Endometrial microvascular endothelial cells (primary cell): ENCODE data around the gene GABBR2. TPM values are rescaled to one million over a fixed set of nuclear protein-coding genes. Genes with fewer than 3 reads are reported as not detected.
"Not testable (repeated sequence)": the region's sequence is repeated elsewhere in the genome, so short reads cannot be mapped to it uniquely, and the experiment has no call there.

ENCODE experiments used
- in situ Hi-C: cut with HindIII; loops from 2 replicates; pipeline ENCODE4 v1.10.0; 2017; ENCODE audit warnings: low sequenced_read_pairs, low pct_unique_long_range_greater_than_20kb; ENCODE audit errors: inconsistent ontology term
- total RNA-seq: library from RNA; depleted of rRNA; stranded (reverse); fragments of >200 nt; gene quantifications from one replicate; pipeline ENCODE4 v1.2.3, GENCODE V29; 2015; ENCODE audit errors: inconsistent ontology term

GABBR2 gene
- total RNA-seq, 1 donor from 2014 or later, result 17.3 TPM

DNA sequence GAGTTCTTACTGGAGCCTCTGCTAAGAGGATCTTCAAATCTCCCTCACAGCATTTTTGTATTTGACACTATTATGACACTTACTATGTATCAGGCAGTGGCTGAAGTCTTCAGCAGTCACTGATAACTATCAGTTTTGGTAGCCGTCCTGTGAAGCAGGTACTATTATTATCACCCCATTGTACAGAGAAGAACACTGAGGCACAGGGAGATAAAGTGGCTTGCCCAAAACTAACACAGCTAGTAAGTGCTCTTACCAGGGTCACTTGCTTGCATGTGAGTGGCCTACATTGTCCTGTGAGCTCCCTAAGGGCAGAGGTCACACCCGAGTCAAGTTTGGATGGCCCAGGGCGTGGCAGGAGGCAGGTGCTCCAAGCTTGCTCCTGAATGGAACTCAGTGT, 16.8 kb downstream of the GABBR2 start:
- in situ Hi-C loops, result no loop called here

- in situ Hi-C loops, result no loop called here
Observed at GRCh38 chr9:98690686-98691085, 18.0 kb downstream of the GABBR2 start.

GRCh38 chr9:98688710-98689495, 19.8 kb downstream of the GABBR2 start:
- in situ Hi-C loops, result no loop called here

DNA sequence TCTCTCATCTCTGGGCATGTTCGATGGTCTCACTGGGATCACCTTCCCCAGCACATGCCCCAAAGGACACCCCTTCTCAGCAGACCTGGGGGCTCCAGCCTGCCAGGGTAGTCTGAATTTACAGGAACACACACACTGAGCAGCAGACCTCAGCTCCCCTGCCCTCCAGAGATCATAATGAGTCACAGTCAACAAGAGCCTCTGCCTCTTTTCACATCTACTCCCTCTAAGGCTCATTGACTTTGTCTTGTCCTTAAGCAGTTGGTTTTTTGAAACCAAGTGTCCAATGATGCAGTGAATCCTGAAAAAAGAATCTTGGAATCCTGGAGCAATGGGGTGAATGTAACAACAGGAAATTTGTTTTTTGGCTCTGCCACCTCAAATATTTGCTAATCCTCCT, 20.8 kb downstream of the GABBR2 start:
- in situ Hi-C loops, result no loop called here

DNA sequence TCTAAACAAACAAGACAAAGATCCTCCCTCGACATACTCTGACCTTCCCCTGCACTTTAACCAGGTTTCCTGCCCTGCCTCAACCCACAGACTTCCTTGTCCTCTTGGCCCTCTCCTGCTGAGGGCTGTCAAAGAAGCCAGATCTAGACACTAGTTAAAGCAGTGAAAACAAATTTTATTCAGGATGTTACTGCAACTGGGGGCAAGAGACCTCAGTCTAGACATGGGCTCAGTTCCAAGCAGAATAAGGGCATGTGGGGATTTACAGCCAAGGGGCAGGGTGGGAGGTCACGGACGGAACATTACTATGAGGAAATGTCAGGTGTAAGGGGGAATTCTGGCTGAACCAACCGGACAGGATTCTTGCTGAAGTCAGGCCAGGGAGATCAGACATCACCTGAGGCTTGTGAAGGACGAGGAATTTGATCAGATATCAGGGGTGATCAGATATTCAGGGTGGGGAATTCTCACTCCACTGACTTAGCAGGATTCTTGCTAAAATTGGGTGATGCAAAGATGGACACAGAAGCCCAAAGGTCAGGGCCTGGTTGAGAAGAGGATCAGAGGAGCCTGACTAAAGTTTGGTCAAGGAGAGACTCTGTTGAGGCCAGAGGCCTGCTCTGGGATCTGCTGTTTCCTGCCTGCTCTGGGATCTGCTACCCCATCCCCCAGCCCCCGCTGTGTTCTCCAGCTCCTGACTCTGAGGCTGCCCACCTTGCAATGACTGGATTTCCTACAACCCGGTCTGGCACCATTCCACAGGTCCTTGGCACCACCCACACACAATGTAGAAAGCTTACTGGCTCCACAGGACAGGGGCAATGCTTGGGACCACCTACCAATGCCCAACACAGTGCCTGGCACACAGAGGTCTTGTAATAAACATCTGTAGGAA, 21.5 kb downstream of the GABBR2 start:
- in situ Hi-C loops, result no loop called here

DNA sequence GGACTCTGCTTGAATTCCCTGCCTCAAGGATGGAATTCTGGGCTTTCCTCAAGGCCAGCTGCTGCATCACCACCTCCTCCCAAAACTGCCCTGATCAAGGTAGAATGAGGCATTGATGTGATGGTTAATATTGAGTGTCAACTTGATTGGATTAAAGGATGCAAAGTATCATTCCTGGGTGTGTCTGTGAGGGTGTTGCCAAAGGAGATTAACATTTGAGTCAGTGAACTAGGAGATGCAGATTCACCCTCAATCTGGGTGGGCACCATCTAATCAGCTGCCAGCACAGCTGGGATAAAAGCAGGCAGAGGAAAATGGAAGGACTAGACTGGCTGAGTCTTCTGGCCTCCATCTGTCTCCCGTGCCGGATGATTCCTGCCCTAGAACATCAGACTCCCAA, 23.9 kb downstream of the GABBR2 start:
- in situ Hi-C loops, result not testable (repeated sequence)

DNA sequence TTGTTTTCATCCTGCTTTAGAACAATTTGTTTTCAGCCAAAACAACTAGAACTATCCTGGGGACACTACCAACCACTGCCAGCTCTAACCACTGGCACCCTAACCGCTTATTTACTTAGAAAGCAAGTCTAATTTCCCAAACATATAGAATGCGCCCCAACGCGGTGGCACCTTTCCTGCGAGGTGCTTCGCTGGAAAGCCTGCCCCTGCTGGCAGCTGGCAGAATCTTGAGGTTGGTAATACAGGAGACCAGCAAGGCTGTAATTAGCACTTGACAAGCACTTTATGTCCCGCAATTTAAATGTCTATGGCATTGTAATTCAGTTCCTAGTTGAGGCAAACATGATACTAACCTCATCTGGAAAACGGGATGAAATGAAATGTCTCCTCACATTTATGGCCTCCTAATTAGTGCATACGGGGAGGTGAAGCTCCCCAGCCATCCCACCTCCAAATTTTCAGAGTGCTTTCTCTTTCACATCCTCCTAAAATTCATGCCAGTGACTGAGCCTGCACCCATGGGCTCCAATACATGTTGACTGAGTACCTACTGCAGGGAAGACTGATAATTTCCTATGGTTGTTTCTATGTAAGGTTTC, 30.4 kb downstream of the GABBR2 start:
- in situ Hi-C loops, result no loop called here

DNA sequence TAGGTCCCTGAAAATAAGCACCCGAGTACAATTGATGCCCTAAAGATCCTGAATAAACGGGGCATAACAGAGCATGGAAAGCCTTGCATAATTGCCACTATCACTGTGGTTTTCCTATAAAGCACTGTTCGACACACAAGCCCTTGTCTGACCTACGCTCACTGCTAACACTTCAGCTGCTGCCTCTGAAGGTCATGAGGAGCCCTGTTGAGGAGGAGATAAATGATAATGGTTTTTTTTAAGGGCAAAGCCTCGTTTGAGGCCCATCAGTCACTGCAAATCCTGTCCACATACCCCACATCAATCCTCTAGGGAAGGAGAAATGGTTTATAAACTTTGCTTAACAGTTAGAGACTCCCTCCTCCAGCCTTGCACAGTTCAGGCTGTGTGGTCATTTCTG, 35.1 kb downstream of the GABBR2 start:
- in situ Hi-C loops, result no loop called here

DNA sequence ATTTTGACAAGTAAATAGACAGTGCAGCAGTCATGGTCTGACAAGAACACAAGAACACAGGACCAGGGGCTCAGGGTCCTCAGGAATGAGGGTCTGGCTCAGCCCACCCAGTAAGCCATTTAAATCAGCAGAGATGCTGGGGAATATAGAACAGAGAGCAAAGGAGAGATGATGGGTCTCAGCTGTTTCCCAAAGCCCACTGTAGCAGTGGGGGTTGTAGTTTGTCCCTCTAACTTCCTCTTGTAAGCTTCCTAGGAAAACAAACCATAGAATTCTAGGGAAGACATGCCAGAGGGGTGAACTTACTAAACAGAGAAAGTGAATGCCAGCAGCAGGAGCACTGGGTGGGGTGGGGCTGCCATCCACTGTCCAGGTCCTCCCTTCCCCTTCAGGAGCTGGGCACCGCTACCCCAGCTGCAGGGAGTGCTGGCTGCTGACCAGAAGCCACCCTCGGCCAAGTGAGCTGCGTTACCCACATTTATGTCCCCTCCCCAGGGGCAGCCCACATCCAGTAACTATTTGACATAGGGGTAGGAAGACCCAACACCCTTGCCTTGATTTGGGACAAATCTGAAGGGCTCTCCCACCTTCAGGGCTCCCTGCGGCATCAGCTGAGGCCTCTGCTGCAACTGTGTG, 41.6 kb downstream of the GABBR2 start:
- in situ Hi-C loops, result no loop called here

DNA sequence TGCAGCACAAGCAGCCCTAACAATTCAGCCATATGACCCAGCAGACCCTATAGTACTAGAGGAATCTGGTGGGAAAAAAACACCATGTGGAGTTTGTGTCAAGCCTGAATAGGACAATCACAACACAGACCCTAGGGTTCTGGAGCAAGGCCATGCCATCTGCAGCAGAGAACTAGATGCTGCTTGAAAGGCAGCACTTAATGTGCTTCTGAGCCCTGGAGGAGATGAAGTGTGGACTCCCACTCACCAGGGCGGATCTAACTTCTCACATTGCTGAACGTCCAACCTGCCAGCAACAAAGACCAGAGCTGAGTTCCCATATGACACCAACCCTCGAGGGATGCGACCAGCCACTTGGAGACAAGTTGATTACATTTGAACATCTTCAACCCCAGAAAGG, 43.2 kb downstream of the GABBR2 start:
- in situ Hi-C loops, result no loop called here

- in situ Hi-C loops, result no loop called here
Observed at GRCh38 chr9:98660541-98660940, 48.2 kb downstream of the GABBR2 start.

- in situ Hi-C loops, result no loop called here
Observed at GRCh38 chr9:98658951-98659351, 49.8 kb downstream of the GABBR2 start.

GRCh38 chr9:98657897-98658296, 50.8 kb downstream of the GABBR2 start:
- in situ Hi-C loops, result no loop called here

- in situ Hi-C loops, result no loop called here
Observed at GRCh38 chr9:98656511-98656910, 52.2 kb downstream of the GABBR2 start.

DNA sequence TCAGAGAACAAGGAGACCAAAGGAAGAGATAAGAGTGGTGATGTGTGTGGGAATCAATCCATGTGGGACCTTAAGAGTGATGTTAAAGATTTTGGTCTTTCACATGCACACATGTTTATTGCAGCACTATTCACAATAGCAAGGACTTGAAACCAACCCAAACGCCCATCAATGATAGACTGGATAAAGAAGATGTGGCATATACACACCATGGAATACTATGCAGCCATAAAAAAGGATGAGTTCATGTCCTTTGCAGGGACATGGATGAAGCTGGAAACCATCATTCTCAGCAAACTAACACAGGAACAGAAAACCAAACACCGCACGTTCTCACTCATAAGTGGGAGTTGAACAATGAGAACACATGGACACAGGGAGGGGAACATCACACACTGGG, 53.3 kb downstream of the GABBR2 start:
- in situ Hi-C loops, result not testable (repeated sequence)

- in situ Hi-C loops, result no loop called here
Observed at GRCh38 chr9:98654247-98654646, 54.5 kb downstream of the GABBR2 start.

GRCh38 chr9:98652741-98653140, 56.0 kb downstream of the GABBR2 start:
- in situ Hi-C loops, result no loop called here

- in situ Hi-C loops, result no loop called here
Observed at GRCh38 chr9:98652302-98652701, 56.4 kb downstream of the GABBR2 start.

DNA sequence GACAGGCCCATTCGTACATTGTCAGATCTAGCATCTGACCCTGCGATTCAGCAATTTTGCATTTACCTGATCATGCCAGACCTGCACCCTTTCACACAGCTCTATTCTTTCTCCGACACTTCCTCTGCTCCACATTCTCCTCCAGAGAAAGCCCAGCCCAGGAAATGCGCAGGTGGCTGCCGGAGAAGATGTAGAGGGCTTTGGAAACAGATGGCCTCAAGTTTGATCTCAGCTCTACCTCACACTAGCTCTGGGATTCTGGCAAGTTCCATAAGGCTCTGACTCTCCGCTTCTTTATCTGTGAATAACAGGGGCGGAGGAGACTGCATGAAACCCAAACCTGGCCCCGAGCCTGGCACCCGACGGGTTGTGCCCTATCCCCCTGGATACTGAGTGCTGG, 61.5 kb downstream of the GABBR2 start:
- in situ Hi-C loops, result no loop called here
